ENCODE results near the gene SLC22A12.

DNA sequence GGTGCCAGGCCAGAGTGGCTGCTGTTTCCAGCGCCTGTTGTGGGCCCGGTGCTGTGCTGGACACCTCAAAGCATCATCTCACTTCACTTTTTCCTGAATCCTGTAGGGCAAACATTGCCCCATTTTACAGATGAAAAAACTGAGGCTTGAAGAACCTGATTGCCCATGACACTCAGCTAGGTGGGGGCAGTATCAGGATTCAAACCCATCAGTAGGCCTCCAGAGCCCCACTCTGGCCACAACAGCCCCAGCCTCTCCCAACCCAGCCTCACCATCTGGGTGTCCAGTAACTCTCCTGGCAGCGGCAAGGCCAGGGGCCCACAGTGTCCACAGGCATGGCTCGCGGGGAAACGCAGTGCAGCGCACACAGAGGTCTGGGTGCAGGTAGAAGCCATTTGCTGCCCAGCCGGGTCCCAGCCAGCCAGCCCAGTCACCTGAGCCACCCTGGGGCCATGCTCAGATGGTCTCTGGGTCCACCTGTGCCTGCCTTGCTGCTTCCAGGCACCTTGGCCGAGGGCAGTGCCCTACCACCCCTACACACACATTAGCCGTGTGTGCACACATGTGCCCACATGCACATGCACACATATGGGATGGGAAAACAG is 11.5 kb downstream of the SLC22A12 start:
- no peak for TF ChIP-seq POLR2A (IDR thresholded peaks at IDR 0.05; ENCODE audit: extremely low read depth, insufficient read length)
- TF ChIP-seq, protein P1, sequence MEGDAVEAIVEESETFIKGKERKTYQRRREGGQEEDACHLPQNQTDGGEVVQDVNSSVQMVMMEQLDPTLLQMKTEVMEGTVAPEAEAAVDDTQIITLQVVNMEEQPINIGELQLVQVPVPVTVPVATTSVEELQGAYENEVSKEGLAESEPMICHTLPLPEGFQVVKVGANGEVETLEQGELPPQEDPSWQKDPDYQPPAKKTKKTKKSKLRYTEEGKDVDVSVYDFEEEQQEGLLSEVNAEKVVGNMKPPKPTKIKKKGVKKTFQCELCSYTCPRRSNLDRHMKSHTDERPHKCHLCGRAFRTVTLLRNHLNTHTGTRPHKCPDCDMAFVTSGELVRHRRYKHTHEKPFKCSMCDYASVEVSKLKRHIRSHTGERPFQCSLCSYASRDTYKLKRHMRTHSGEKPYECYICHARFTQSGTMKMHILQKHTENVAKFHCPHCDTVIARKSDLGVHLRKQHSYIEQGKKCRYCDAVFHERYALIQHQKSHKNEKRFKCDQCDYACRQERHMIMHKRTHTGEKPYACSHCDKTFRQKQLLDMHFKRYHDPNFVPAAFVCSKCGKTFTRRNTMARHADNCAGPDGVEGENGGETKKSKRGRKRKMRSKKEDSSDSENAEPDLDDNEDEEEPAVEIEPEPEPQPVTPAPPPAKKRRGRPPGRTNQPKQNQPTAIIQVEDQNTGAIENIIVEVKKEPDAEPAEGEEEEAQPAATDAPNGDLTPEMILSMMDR (IDR thresholded peaks at IDR 0.05; ENCODE audit: low read depth, low read length) = no peak

All from NB4 (cell line).